ENCODE measurements around the gene IBSP. TPM values are rescaled to one million over a fixed set of nuclear protein-coding genes. Genes with fewer than 3 reads are reported as not detected.

Gene IBSP
- total RNA-seq, 4 donors from 2014 or later: not detected

DNA sequence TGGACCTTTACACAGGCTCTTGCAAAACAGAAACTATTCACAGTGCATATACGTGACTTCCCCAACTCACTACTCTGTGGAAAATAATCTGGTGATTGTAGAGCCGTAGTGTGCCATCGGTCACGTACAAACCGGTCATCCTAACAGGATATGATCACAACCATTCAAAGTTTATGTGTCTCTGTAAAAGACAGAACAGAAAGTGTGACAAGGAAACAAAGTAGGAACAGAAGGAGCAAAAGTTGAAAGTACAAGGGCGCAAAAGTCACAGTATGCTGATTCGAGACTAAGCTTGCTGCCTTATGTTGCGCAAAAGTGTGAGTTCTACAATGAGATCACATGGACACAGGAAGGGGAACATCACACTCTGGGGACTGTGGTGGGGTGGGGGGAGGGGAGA lies 52.0 kb downstream of the IBSP start:
- Histone ChIP-seq H3K27me3 (no peaks in the 10 kb centered on the region), H3K4me1 (peaks cover 0 to 9% (median 3%) of the 10 kb centered on the region in 4 donors), H3K9me3 (no peaks in the 10 kb centered on the region), H3K27ac (peak overlapping the region in 1 of 4 donors; percentile 5), H3K36me3 (no peaks in the 10 kb centered on the region), H3K4me3 (no peak overlapping the region)
- 84% methylated on average over 8 of the region's 8 CpGs for WGBS, 2 donors (ENCODE audit: low coverage in 1 of 2)
- TF ChIP-seq, protein P1, sequence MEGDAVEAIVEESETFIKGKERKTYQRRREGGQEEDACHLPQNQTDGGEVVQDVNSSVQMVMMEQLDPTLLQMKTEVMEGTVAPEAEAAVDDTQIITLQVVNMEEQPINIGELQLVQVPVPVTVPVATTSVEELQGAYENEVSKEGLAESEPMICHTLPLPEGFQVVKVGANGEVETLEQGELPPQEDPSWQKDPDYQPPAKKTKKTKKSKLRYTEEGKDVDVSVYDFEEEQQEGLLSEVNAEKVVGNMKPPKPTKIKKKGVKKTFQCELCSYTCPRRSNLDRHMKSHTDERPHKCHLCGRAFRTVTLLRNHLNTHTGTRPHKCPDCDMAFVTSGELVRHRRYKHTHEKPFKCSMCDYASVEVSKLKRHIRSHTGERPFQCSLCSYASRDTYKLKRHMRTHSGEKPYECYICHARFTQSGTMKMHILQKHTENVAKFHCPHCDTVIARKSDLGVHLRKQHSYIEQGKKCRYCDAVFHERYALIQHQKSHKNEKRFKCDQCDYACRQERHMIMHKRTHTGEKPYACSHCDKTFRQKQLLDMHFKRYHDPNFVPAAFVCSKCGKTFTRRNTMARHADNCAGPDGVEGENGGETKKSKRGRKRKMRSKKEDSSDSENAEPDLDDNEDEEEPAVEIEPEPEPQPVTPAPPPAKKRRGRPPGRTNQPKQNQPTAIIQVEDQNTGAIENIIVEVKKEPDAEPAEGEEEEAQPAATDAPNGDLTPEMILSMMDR (IDR thresholded peaks at IDR 0.05): no peak
- TF ChIP-seq EP300 (IDR thresholded peaks at IDR 0.05; ENCODE audit: low read depth) (no peak), POLR2AphosphoS5 (IDR thresholded peaks at IDR 0.05) (no peak), POLR2A (IDR thresholded peaks at IDR 0.05) (no peak)
- DNase-seq: no peak
- intact Hi-C loops (cut with DNase I; ENCODE audit: low total_unique reads) (loop anchor here (10.0 kb wide), 1 partner anchor 653 kb away; no protein-coding TSS in a partner anchor), in situ Hi-C loops (cut with MboI; ENCODE audit: low pct_ligation_motif_present in 1 of 4, low pct_unique_long_range_greater_than_20kb in 1 of 4, low sequenced_read_pairs in 3 of 4) (loop anchor here (5.0 to 25.0 kb wide), 5 partner anchors 121 to 653 kb away; partner anchors contain the start of gene SPP1 (in 1 of the 4))

DNA sequence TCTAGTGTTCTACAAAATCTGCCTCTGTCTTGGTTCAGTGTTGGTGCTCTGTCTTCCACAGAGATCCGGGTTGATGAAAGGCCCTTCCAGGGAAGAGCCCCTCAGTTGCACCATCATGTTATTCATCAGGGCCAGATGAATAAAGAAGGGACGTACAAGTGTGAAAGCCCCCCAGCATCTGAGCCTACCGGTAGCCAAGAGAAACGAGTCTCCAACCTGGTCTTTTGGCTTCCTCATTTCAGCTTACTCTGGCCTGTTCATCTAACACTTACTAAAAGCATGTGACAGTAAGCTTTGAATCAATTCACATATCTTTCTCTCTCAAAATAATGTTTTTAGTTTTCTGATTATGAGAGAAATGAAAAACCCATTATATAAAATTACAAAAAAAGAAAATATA lies 52.6 kb downstream of the IBSP start:
- Histone ChIP-seq H3K36me3 (no peaks in the 10 kb centered on the region), H3K27ac (no peak overlapping the region), H3K4me3 (no peak overlapping the region), H3K27me3 (no peaks in the 10 kb centered on the region), H3K4me1 (peaks cover 0 to 9% (median 3%) of the 10 kb centered on the region in 4 donors), H3K9me3 (no peaks in the 10 kb centered on the region)
- intact Hi-C loops (cut with DNase I; ENCODE audit: low total_unique reads) (loop anchor here (10.0 kb wide), 1 partner anchor 653 kb away; no protein-coding TSS in a partner anchor), in situ Hi-C loops (cut with MboI; ENCODE audit: low pct_ligation_motif_present in 1 of 4, low pct_unique_long_range_greater_than_20kb in 1 of 4, low sequenced_read_pairs in 3 of 4) (loop anchor here (5.0 to 25.0 kb wide), 5 partner anchors 120 to 653 kb away; partner anchors contain the start of gene SPP1 (in 1 of the 4))
- WGBS, 2 donors (ENCODE audit: low coverage in 1 of 2): 73 to 82% methylated on average over 4 of the region's 4 CpGs
- no peak for DNase-seq
- TF ChIP-seq POLR2A (IDR thresholded peaks at IDR 0.05): no peak
- TF ChIP-seq, protein P1 (IDR thresholded peaks at IDR 0.05): no peak

DNA sequence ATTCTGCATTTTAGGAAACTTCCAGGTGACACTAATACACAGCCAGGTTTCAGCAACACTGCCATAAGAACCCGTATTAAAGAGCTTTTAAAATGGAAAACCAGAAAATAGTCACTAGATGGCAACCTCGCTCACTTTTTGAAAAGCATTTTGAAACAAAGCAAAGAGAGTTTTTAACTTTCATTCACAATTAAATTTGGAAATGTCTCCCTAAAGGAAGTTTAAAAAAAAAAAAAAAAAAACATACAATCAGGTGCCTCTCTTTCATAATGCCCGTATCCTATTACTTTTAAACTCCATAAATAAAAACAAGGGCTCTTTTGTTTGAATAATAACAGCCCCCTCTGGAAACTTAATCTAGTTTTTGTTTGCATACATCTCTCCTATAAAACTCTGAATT lies 53.8 kb downstream of the IBSP start:
- Histone ChIP-seq H3K36me3 (no peaks in the 10 kb centered on the region), H3K9me3 (no peaks in the 10 kb centered on the region), H3K4me3 (no peak overlapping the region), H3K27ac (no peak overlapping the region), H3K27me3 (no peaks in the 10 kb centered on the region), H3K4me1 (peaks cover 0 to 9% (median 3%) of the 10 kb centered on the region in 4 donors)
- intact Hi-C loops (cut with DNase I; ENCODE audit: low total_unique reads) (loop anchor here (10.0 kb wide), 1 partner anchor 652 kb away; no protein-coding TSS in a partner anchor), in situ Hi-C loops (cut with MboI; ENCODE audit: low pct_ligation_motif_present in 1 of 4, low pct_unique_long_range_greater_than_20kb in 1 of 4, low sequenced_read_pairs in 3 of 4) (loop anchor here (5.0 to 25.0 kb wide), 5 partner anchors 119 to 652 kb away; partner anchors contain the start of gene SPP1 (in 1 of the 4))
- DNase-seq: no peak
- WGBS, 2 donors (ENCODE audit: low coverage in 1 of 2): 2 to 3% methylated on average over 3 of the region's 3 CpGs
- TF ChIP-seq, protein P1 (IDR thresholded peaks at IDR 0.05): peak in 4 of 5 experiments; percentile 30 to 42 (median 38)
- TF ChIP-seq POLR2A (IDR thresholded peaks at IDR 0.05): no peak

DNA sequence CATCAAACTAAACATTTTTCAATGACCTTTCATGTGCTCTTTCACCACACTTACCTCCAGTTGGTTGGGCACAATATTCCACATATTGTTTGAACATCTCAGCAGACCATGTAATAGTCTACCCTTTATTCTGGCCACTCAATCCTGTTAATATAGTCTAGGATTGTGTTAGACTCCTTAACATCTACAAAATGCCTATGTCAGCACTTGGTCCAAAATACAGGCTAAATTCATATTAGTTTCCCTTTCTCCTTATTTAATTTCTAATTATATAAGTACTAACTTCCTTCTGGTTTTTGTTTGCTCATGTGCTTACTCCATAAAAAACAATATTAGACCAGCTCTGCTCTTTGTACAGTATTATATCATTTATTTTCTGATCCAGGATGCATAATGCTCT lies 54.5 kb downstream of the IBSP start:
- H3K9me3 ChIP-seq: no peaks in the 10 kb centered on the region
- H3K4me1 ChIP-seq: peaks cover 0 to 4% (median under 1%) of the 10 kb centered on the region in 4 donors
- in situ Hi-C loops (cut with MboI; ENCODE audit: low pct_ligation_motif_present in 1 of 4, low pct_unique_long_range_greater_than_20kb in 1 of 4, low sequenced_read_pairs in 3 of 4): loop anchor here (5.0 to 25.0 kb wide), 5 partner anchors 118 to 651 kb away; partner anchors contain the start of gene SPP1 (in 1 of the 4)
- no peak overlapping the region for H3K27ac ChIP-seq
- DNase-seq: no peak
- H3K27me3 ChIP-seq: no peaks in the 10 kb centered on the region
- no peak overlapping the region for H3K4me3 ChIP-seq
- H3K36me3 ChIP-seq: no peaks in the 10 kb centered on the region
- TF ChIP-seq, protein P1 (IDR thresholded peaks at IDR 0.05): no peak
- TF ChIP-seq POLR2A (IDR thresholded peaks at IDR 0.05) (no peak), EP300 (IDR thresholded peaks at IDR 0.05; ENCODE audit: low read depth) (no peak)
- intact Hi-C loops (cut with DNase I; ENCODE audit: low total_unique reads): loop anchor here (2.0 to 10.0 kb wide), 2 partner anchors 357 to 651 kb away; no protein-coding TSS in a partner anchor
